ENCODE results near the gene CSNK1G3.

- TF ChIP-seq POLR2A (IDR thresholded peaks at IDR 0.05), result no peak
- no peak for TF ChIP-seq CTCF (IDR thresholded peaks at IDR 0.05)
Observed at GRCh38 chr5:123520677-123521247, 8.8 kb downstream of the CSNK1G3 start.

All from testis (tissue), 2 donors.